ENCODE measurements around the gene BROX.

- TF ChIP-seq, protein P1, sequence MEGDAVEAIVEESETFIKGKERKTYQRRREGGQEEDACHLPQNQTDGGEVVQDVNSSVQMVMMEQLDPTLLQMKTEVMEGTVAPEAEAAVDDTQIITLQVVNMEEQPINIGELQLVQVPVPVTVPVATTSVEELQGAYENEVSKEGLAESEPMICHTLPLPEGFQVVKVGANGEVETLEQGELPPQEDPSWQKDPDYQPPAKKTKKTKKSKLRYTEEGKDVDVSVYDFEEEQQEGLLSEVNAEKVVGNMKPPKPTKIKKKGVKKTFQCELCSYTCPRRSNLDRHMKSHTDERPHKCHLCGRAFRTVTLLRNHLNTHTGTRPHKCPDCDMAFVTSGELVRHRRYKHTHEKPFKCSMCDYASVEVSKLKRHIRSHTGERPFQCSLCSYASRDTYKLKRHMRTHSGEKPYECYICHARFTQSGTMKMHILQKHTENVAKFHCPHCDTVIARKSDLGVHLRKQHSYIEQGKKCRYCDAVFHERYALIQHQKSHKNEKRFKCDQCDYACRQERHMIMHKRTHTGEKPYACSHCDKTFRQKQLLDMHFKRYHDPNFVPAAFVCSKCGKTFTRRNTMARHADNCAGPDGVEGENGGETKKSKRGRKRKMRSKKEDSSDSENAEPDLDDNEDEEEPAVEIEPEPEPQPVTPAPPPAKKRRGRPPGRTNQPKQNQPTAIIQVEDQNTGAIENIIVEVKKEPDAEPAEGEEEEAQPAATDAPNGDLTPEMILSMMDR (optimal IDR thresholded peaks at IDR 0.05 in 1 of 3, IDR thresholded peaks at IDR 0.05 in 1 of 3, conservative IDR thresholded peaks at IDR 0.05 in 1 of 3; ENCODE audit: extremely low read depth in 1 of 3, insufficient read depth in 2 of 3, low read length in 3 of 3): no peak
- no peak for TF ChIP-seq EZH2 (IDR thresholded peaks at IDR 0.05; ENCODE audit: low read length)
Measured at GRCh38 chr1:222663431-222663934, 48.9 kb upstream of the BROX start.

All from keratinocyte (primary cell).